Prostate gland (tissue), 2 donors: Measurements from ENCODE around the gene TMCO6. TPM values are rescaled to one million over a fixed set of nuclear protein-coding genes. Genes with fewer than 3 reads are reported as not detected.
"Not testable (repeated sequence)": the region's sequence is repeated elsewhere in the genome, so short reads cannot be mapped to it uniquely, and the experiment has no call there.

Experiments used
- DNase-seq: peaks from one replicate; pipeline ENCODE4 v3.0.0-alpha.2; 2019; ENCODE audit warnings: low spot score
- H3K27ac ChIP-seq, 2 donors: fragments of 200-600 bp; sonication (generic); 2 replicates each; pipeline ENCODE4 v1.5.1; 2017 to 2019
- H3K27me3 ChIP-seq: fragments of 200-600 bp; sonication (generic); replicated peaks from 2 replicates; pipeline ENCODE4 v1.5.1; 2019; ENCODE audit not compliant: insufficient read depth
- H3K36me3 ChIP-seq, 2 donors: fragments of 200-600 bp; sonication (generic); 1 replicate in 1 of 2; 2 replicates in 1 of 2; pipeline versions ENCODE4 v1.5.1 to v1.8.1; 2017 to 2019
- H3K4me1 ChIP-seq: fragments of 200-600 bp; sonication (generic); replicated peaks from 2 replicates; pipeline ENCODE4 v1.5.1; 2019
- H3K4me3 ChIP-seq, 2 donors: fragments of 200-600 bp; sonication (generic); 2 replicates each; pipeline ENCODE4 v1.5.1; 2017 to 2019
- H3K9me3 ChIP-seq: fragments of 200-600 bp; sonication (generic); 2 replicates; pipeline ENCODE4 v1.5.1; 2017
- POLR2A ChIP-seq: fragments of 450-650 bp; IDR thresholded peaks from one replicate; pipeline ENCODE4 v1.6.1; 2016; ENCODE audit warnings: antibody characterized with exemption, mild to moderate bottlenecking
- POLR2AphosphoS5 ChIP-seq: sonication (generic); formaldehyde crosslinking; IDR thresholded peaks from one replicate; pipeline ENCODE4 v1.6.1; 2017; ENCODE audit warnings: antibody characterized with exemption
- WGBS: methylation state at CpG from one replicate; pipeline ENCODE4 v1.1.5; 2018; 5-methylcytosine and 5-hydroxymethylcytosine counted together
- intact Hi-C: fragments of 100-400 bp; cut with DNase I; formaldehyde crosslinking; loops from one replicate; pipeline ENCODE4 v1.14.2; 2022
- total RNA-seq, 2 donors: library from RNA; depleted of rRNA; stranded (reverse); fragments of >200 nt; gene quantifications; one replicate each; pipeline ENCODE4 v1.1.0, GENCODE V29; 2016
- TF ChIP-seq, protein P1 (sequence below), 4 experiments: fragments of 200-600 bp in 2 of 4; fragments of 450-650 bp in 2 of 4; sonication (generic) in 2 of 4; IDR thresholded peaks; 1 replicate in 3 of 4; 2 replicates in 1 of 4; pipeline ENCODE4 v1.5.1; 2016 to 2019; ENCODE audit warnings: antibody characterized with exemption in 4 of 4, mild to moderate bottlenecking in 2 of 4, moderate library complexity in 2 of 4

Gene TMCO6
- 100 to 1,000 TPM in 1 of 2 donors, 10 to 100 TPM in 1; 45.6 to 124 TPM for total RNA-seq

GRCh38 chr5:140639148-140639981 is at the start of gene TMCO6:
TSS of gene TMCO6 (plus strand) at chr5:140639451. CDS start at chr5:140639528, 77 bp downstream.
- Histone ChIP-seq H3K9me3 (no peaks in the 10 kb centered on the region), H3K4me3 (peak within 1 kb of the TSS; percentile 58 to 68), H3K36me3 (peaks cover 0 to 3% of the 10 kb centered on the region in 2 donors), H3K4me1 (no peaks in the 10 kb centered on the region), H3K27me3 (no peaks in the 10 kb centered on the region), H3K27ac (peak within 1 kb of the TSS; percentile 84 to 85)
- under 1% methylated on average over 51 of the region's 63 CpGs for WGBS
- peak; percentile 97 for DNase-seq
- TF ChIP-seq POLR2AphosphoS5 (peak; percentile 89), POLR2A (peak; percentile 83)
- TF ChIP-seq, protein P1, sequence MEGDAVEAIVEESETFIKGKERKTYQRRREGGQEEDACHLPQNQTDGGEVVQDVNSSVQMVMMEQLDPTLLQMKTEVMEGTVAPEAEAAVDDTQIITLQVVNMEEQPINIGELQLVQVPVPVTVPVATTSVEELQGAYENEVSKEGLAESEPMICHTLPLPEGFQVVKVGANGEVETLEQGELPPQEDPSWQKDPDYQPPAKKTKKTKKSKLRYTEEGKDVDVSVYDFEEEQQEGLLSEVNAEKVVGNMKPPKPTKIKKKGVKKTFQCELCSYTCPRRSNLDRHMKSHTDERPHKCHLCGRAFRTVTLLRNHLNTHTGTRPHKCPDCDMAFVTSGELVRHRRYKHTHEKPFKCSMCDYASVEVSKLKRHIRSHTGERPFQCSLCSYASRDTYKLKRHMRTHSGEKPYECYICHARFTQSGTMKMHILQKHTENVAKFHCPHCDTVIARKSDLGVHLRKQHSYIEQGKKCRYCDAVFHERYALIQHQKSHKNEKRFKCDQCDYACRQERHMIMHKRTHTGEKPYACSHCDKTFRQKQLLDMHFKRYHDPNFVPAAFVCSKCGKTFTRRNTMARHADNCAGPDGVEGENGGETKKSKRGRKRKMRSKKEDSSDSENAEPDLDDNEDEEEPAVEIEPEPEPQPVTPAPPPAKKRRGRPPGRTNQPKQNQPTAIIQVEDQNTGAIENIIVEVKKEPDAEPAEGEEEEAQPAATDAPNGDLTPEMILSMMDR (IDR thresholded peaks at IDR 0.05): peak; percentile 24 to 66 (median 57)
- intact Hi-C loops: loop anchor here (5.0 to 10.0 kb wide), 3 partner anchors 92 to 265 kb away; partner anchors contain the start of genes ANKHD1 and EIF4EBP3

DNA sequence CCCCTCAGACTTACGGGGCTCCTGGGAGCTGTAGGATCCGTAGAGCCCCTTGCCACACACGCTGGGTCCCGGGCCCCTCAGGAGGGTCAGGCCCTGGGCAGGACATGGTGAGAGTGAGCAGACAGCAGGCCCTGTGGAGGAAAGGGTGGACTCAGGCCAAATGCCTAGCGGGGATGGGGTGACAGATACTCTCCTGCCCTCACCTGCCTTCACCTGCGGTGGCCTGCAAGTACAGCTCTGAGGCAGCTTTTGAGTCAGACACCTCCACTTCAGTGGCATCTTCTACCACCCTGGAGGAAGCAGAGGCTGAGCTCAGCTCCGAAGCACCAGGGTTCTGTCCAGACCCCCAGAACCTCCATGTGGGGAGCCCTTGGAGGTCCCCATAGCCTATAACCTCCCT is 48.4 kb upstream of the TMCO6 start:
- no peak overlapping the region for H3K4me3 ChIP-seq
- H3K9me3 ChIP-seq: no peaks in the 10 kb centered on the region
- H3K4me1 ChIP-seq: no peaks in the 10 kb centered on the region
- intact Hi-C loops: no loop called here
- H3K27ac ChIP-seq: no peak overlapping the region
- no peaks in the 10 kb centered on the region for H3K27me3 ChIP-seq
- H3K36me3 ChIP-seq: no peaks in the 10 kb centered on the region
- TF ChIP-seq POLR2A: no peak
- WGBS: 76% methylated on average over 7 of the region's 7 CpGs
- DNase-seq: no peak

DNA sequence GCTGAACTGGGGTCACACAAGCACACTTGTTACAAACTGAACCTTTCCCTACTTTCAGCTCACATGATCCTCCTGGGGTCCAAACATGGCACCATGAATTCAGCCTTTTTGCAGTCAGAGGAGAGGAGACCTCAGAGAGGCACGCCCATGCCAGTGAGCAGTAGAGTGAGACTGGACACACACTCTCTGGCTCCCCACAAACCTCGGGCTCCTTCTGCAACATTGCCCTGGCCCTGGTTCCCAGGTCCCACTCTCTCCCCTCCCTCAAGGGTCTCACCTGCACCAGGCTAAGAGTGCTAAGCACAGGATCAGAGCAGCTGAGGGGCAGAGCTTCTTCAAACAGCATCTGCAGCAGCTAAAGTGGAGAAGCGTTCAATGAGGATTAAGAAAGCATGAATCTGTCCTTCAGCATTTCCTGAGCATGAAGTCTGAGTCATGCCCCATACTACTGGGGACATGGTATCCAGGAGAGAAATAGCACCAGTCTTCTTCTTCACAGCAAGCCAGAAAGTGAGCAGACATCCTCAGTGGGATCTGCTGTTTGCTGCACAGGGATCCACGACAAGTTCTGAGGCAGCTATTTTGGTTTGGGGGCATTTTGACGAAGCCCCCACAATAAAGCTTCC is 47.4 kb upstream of the TMCO6 start:
- Histone ChIP-seq H3K27ac (no peak overlapping the region), H3K4me1 (no peaks in the 10 kb centered on the region), H3K27me3 (no peaks in the 10 kb centered on the region), H3K9me3 (no peaks in the 10 kb centered on the region), H3K36me3 (no peaks in the 10 kb centered on the region), H3K4me3 (no peak overlapping the region)
- no peak for DNase-seq
- WGBS: 77% methylated on average over 5 of the region's 5 CpGs
- TF ChIP-seq POLR2AphosphoS5 (no peak), POLR2A (no peak)
- TF ChIP-seq, protein P1 (IDR thresholded peaks at IDR 0.05): no peak
- intact Hi-C loops: no loop called here

DNA sequence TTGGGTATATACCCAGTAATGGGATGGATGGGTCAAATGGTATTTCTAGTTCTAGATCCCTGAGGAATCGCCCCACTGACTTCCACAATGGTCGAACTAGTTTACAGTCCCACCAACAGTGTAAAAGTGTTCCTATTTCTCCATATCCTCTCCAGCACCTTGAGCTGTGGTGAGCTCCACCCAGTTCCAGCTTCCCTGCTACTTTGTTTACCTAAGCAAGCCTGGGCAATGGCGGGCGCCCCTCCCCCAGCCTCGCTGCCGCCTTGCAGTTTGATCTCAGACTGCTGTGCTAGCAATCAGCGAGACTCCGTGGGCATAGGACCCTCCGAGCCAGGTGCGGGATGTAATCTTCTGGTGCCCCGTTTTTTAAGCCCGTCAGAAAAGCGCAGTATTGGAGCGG is 46.2 kb upstream of the TMCO6 start:
- H3K4me1 ChIP-seq, intact Hi-C loops, H3K27ac ChIP-seq, H3K9me3 ChIP-seq, H3K4me3 ChIP-seq, H3K36me3 ChIP-seq, H3K27me3 ChIP-seq: not testable (repeated sequence)
- WGBS: 39% methylated on average over 12 of the region's 14 CpGs
- DNase-seq: peak; percentile 38

DNA sequence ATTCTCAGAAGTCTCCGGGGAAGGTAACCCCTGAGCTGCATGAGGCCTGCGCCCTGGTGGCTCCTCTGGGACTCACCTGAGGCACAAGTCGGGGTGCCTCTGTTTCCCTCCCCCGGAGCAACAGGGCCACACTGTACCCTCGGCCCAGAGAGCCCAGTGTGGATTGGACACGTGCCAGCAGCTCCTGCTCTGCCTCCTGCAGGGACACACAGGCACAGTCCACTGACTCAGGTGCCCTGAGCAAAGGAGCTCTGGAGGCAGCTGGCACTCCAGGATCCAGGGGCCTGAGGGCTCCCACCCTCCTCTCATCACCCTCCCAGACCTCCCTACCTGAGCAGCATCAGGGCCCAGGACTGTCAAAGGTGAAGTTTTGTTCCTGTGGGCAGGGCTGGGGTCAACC is 45.1 kb upstream of the TMCO6 start:
- no peak for TF ChIP-seq POLR2A
- no peak for TF ChIP-seq POLR2AphosphoS5
- TF ChIP-seq, protein P1 (IDR thresholded peaks at IDR 0.05): no peak
- H3K27me3 ChIP-seq: no peaks in the 10 kb centered on the region
- H3K36me3 ChIP-seq: no peaks in the 10 kb centered on the region
- no peak overlapping the region for H3K27ac ChIP-seq
- WGBS: 69% methylated on average over 6 of the region's 6 CpGs
- DNase-seq: no peak
- no peaks in the 10 kb centered on the region for H3K9me3 ChIP-seq
- intact Hi-C loops: no loop called here
- H3K4me1 ChIP-seq: no peaks in the 10 kb centered on the region
- H3K4me3 ChIP-seq: no peak overlapping the region
